ENCODE results near the gene SSBP2.
"Not testable (repeated sequence)": the region's sequence is repeated elsewhere in the genome, so short reads cannot be mapped to it uniquely, and the experiment has no call there.

Gene SSBP2

DNA sequence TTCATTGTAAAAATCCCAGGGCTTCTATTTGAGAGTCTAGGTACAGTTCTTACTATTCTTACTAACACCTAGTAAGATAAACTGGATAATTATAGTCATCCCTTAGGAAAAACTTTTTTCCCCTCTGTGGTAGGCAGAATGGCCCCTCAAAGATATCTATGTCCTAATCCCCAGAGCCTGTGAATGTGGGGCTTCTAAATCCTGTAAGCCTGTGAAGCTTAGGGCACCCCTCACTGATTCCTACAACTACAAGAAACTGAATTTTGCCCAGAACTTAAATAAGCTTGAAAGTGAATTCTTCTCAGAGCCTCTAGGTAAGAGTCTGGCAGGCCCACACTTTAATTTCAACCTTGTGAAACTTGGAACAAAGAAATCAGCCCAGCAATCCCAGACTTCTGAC lies 226.9 kb downstream of the SSBP2 start:
- no peak for DNase-seq (ENCODE audit: low read depth)

GRCh38 chr5:81522571-81522970 lies 228.3 kb downstream of the SSBP2 start:
- no peak for DNase-seq (ENCODE audit: low read depth)

DNA sequence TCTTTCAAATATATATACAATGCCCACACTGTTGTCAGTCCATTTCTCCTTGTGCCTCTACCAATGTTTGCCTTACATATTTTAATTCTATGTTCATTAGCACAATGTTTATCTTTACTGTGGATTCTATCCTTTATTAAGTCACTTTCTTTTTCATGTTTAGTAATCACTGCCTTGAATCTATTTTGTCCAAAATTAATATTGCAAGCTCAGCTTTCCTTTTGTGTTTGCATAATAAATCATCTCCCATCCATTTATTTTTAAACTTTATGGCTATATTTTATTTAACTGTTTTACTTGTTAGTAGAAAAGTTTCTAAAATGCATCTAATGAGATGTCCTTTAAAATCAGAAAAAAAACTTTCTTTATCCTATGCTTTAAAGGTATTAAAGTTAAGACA lies 230.1 kb downstream of the SSBP2 start:
- DNase-seq (ENCODE audit: low read depth), result no peak

DNA sequence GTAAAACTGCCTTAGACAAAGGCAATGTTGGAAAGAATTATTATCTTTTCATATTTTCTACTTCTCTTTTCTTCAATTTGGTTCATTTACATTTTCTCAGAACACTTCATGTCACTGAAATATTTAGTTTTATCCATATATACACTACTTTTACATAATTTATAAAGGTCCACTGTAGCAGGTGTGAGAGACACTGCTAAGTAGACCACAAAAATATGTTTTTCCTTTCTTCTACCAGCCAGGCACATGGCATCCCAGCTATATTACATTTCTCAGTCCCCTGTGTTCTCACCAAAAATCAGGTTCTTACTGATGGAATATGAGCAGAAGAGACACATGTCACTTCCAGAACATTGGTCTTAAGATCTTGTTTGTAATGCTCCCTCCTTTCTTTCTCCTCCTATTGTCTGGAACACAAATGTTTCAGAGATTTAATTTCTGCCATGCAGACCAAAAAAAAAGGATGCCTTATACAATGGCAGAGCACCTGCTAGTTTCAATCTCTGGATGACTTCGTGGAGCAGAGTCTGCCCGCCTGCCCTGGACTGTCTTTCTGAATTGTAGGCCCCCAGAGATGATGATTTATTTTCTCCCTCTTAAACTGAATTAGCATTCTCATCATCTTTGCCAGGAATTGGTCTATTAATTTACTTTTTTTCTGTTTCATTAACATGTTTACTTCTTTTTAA lies 231.5 kb downstream of the SSBP2 start:
- no peak for DNase-seq (ENCODE audit: low read depth)

DNA sequence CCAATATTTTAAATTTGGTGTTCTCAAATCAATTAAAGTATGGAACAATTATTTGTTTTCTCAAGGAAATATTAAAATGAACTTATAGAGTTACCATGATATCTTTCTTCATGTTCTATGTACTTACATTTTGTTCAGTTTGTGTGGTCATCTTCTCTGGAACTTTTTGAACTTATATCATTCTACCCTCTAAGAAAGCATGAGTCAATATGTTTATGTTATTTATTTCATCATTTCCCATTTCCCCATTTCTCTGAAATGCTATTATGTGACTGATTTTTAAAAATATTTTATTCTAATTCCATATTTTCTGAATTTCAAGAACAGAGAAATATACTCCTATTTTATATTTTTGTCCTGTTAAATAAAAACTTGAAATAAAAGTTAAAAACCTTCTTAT lies 233.4 kb downstream of the SSBP2 start:
- DNase-seq (ENCODE audit: low read depth), result no peak

DNA sequence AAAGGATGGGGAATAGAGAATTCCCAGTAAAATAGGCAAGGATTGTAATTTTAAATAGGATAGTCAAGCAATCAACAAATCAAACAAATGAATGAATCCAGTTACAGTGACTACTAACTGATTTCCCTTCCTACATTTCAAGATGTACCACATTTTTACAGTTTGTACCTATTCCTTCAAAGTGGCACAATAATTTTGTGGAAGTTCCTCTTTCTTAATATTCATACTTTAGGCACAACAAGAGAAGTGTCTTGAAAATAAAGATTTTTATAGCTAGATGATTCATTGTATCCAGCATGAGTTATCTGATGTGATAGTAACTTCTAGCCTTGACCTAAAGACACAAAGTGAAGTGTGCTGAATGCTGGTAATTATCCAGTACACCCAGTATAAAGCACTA lies 234.8 kb downstream of the SSBP2 start:
- DNase-seq (ENCODE audit: low read depth), result no peak

GRCh38 chr5:81513982-81514381 lies 236.9 kb downstream of the SSBP2 start:
- DNase-seq (ENCODE audit: low read depth), result no peak

DNA sequence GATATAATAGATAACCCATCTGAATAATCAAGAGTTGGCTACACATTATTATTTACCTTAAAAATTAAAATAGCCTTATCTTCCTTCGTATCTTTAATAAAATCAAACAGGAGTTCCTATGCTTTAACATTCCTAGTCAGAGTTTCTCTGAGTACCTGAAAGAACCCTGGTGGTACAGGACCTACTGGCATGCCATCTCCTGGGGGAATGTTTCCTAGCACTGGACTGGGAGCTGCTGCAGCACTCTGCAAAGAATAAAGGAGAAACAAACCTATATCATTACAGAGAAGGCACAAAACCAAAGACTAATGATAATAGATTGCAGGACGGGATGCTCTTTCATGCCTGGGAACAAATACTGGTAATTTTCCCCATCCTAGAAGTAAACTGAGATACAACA lies 237.4 kb downstream of the SSBP2 start:
- DNase-seq (ENCODE audit: low read depth), result no peak

DNA sequence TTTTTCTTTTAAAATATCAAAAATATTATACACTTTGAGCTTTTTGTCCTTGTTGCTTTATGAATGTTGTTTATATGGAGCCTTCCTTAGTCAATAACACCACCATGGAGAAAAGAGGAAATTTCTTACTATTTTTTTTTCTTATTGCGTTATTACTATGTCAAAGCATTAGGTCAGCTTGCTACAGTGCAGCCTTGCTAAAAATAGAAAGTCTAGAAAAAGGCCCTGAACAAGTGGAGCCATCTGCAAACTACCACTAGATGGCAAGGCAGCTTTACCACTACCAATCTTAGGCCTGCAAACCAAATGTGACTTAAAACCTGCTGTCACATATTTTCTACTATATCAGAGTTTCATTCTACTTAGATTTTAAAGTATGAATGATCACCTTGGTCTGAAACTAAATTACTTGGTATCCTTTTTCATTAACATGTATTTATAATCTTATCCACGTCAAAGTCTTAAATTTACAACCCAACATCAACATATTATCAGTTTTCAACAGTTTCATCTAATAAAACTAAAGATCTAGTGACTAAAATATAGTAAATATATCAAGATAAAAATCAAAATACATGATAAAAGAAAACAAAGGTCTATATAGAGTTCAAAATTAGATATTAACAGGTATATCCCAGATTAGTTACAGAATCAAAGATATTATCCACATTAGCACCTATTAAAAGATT lies 243.9 kb downstream of the SSBP2 start:
- no peak for DNase-seq (ENCODE audit: low read depth)

GRCh38 chr5:81506378-81506777 lies 244.5 kb downstream of the SSBP2 start:
- no peak for DNase-seq (ENCODE audit: low read depth)

DNA sequence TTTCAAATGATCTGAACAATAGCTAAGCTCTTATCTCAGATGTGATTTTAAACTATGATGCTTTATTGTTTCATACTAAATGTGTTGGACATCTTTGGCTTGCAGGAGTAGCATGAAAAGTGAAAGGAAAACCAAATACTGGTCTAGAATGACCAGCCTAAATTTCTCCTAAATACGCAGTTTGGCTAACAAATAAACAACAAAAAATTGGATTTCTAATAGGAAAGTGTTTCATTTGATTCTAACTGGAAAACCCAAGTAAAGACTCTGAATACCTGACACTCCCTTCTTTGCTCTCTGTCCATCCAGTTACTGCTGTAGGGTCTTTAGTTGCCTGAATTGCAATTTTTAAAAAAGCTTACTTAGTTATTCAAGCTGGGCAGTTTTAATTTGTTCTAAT lies 245.2 kb downstream of the SSBP2 start:
- DNase-seq (ENCODE audit: low read depth), result no peak

GRCh38 chr5:81503602-81504001 lies 247.3 kb downstream of the SSBP2 start:
- not testable (repeated sequence) for DNase-seq (ENCODE audit: low read depth)

DNA sequence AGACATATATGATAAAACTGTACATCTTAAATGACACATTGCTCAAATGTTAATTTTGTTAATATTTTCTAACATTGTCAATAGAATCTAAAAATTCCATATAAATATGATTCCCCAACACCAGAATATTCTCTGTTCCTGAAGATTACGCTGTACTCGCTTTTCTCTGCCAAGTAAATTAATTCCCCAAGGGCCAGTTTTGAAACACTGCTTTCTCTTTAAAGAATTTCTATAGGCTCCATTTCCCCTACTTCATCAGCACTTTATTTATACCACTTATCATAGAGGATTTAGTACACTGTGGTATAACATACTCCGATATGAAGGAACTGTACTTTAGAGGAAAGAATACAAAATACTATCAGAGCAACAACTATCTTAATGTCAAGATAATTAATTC lies 255.6 kb downstream of the SSBP2 start:
- no peak for DNase-seq (ENCODE audit: low read depth)

GRCh38 chr5:81488862-81489261 lies 262.0 kb downstream of the SSBP2 start:
- no peak for DNase-seq (ENCODE audit: low read depth)

GRCh38 chr5:81486711-81487110 lies 264.2 kb downstream of the SSBP2 start:
- no peak for DNase-seq (ENCODE audit: low read depth)

DNA sequence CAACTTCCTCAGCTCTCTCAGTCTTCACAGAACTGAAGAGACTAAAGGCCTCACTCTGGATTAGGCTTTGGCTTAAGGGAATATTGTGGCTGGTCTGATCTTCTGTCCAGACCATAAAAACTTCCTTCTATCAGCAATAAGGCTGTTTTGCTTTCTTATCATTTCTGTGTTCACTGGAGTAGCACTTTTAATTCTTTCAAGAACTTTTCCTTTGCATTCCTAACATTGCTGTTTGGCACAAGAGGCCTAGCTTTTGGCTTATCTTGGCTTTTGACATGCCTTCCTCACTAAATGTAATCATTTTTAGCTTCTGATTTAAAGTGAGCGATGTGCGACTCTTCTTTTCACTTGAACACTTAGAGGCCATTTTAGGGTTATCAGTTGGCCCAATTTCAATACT lies 268.3 kb downstream of the SSBP2 start:
- DNase-seq (ENCODE audit: low read depth), result no peak

- DNase-seq (ENCODE audit: low read depth), result not testable (repeated sequence)
Observed at GRCh38 chr5:81473395-81473794, 277.5 kb downstream of the SSBP2 start.

GRCh38 chr5:81469676-81470075 lies 281.2 kb downstream of the SSBP2 start:
- DNase-seq (ENCODE audit: low read depth), result no peak

DNA sequence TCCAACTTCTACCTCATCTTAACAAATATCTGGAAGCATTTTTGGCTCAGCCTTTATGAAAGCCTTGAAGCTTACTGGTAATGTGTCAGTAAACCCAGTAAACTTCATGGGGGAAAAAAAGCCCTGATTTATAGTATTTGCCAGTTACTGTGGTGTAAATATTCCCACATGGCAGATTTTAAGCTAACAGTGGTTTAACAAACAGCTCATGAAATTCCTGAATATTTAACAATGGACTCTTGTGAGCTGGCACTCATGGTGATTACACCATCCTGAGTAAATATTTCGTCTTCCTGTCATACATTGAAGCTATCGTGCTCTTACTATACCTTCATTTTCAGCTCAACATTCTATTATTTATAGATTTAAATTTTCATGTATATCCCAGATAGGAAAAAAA lies 300.0 kb downstream of the SSBP2 start:
- DNase-seq (ENCODE audit: low read depth), result no peak

GRCh38 chr5:81435023-81435422 lies 315.9 kb downstream of the SSBP2 start:
- no peak for DNase-seq (ENCODE audit: low read depth)

- no peak for DNase-seq (ENCODE audit: low read depth)
Observed at GRCh38 chr5:81429985-81430384, 320.9 kb downstream of the SSBP2 start.

DNA sequence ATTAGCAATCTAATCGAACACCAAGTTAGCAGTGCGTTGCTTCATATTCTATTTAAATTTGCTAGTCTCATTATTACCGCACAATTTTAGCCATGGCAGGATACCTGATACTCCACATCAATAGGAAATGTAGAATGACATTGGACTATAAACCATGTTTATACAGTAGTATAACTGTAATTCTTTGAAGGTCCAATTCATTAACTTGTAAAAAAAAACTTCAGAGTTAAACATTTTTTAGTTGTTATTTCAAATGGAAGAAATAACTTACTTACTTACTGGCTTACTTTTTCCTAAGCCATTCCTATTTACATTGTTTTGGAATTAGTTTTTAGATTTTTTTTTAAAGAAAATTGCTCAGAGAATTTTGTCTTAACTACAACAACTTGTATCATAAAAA lies 321.5 kb downstream of the SSBP2 start:
- DNase-seq (ENCODE audit: low read depth), result no peak

- DNase-seq (ENCODE audit: low read depth), result no peak
Observed at GRCh38 chr5:81428861-81429260, 322.0 kb downstream of the SSBP2 start.

- no peak for DNase-seq (ENCODE audit: low read depth)
Observed at GRCh38 chr5:81428446-81428845, 322.5 kb downstream of the SSBP2 start.
